Breast epithelium (tissue), 4 donors: Measurements from ENCODE around the gene LLCFC1. TPM values are rescaled to one million over a fixed set of nuclear protein-coding genes. Genes with fewer than 3 reads are reported as not detected.

ENCODE experiments used
- DNase-seq, 2 donors: peaks; one replicate each; pipeline ENCODE4 v3.0.0-alpha.2; 2019; ENCODE audit warnings: low spot score in 2 of 2
- H3K27ac ChIP-seq, 2 donors: fragments of 200-600 bp; sonication (generic) in 1 of 2; one replicate each; pipeline ENCODE4 v1.5.1; 2016 to 2019; ENCODE audit warnings: mild to moderate bottlenecking in 1 of 2
- H3K27me3 ChIP-seq, 2 donors: fragments of 200-600 bp; sonication (generic) in 1 of 2; one replicate each; pipeline versions ENCODE4 v1.5.1 to v1.6.0; 2017 to 2019; ENCODE audit warnings: control low read depth in 1 of 2, mild to moderate bottlenecking in 1 of 2
- H3K36me3 ChIP-seq: fragments of 200-600 bp; one replicate; pipeline ENCODE4 v1.5.1; 2019
- H3K4me1 ChIP-seq, 2 donors: fragments of 200-600 bp; sonication (generic); one replicate each; pipeline ENCODE4 v1.5.1; 2016 to 2019; ENCODE audit warnings: control low read depth in 1 of 2
- H3K4me3 ChIP-seq, 3 donors: fragments of 200-600 bp; sonication (generic); 1 replicate in 2 of 3; 2 replicates in 1 of 3; pipeline ENCODE4 v1.5.1; 2016 to 2019; ENCODE audit warnings: mild to moderate bottlenecking in 3 of 3, moderate library complexity in 2 of 3
- H3K9me3 ChIP-seq, 2 donors: fragments of 200-600 bp; sonication (generic) in 1 of 2; one replicate each; pipeline ENCODE4 v1.5.1; 2016 to 2019; ENCODE audit warnings: control low read depth in 1 of 2
- CTCF ChIP-seq, 3 donors: fragments of 450-650 bp; IDR thresholded peaks; one replicate each; pipeline ENCODE4 v1.5.1; 2016 to 2017; ENCODE audit warnings: antibody characterized with exemption in 3 of 3, mild to moderate bottlenecking in 3 of 3, moderate library complexity in 3 of 3
- POLR2A ChIP-seq: fragments of 450-650 bp; IDR thresholded peaks from one replicate; pipeline ENCODE4 v1.6.1; 2016; ENCODE audit warnings: antibody characterized with exemption, mild to moderate bottlenecking, moderate library complexity
- POLR2AphosphoS5 ChIP-seq, 3 donors: sonication (generic); formaldehyde crosslinking; IDR thresholded peaks; one replicate each; pipeline ENCODE4 v1.6.1; 2017; ENCODE audit warnings: antibody characterized with exemption in 3 of 3
- intact Hi-C: fragments of 100-400 bp; cut with DNase I; formaldehyde crosslinking; loops from one replicate; pipeline ENCODE4 v1.15.1; 2023; ENCODE audit warnings: low total_unique reads
- total RNA-seq, 3 donors: library from RNA; depleted of rRNA; stranded (reverse); fragments of >200 nt; gene quantifications; one replicate each; pipeline ENCODE4 v1.1.0, GENCODE V29; 2016

The LLCFC1 gene
- total RNA-seq, 3 donors from 2014 or later = not detected

DNA sequence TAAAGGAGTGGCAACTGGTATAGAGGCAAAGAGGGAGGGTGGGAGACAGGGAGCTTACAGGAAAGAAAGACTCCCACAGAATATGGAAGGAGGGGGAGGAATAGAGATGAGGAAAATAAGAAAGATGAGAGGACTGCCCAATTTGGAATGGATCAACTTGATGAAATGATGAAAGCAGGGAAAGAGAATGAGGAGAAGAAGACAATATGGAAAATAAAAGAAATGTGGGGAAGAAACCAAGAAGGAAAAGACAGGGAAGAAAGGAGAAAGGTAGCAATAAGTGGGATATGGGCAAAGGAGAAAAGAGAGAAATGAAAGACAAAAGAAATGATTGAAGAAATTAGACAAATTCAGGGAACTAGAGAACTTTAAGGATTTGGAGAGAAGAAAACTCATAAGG lies 19.9 kb downstream of the LLCFC1 start:
- no peak overlapping the region for H3K27ac ChIP-seq
- no peaks in the 10 kb centered on the region for H3K9me3 ChIP-seq
- no peak for DNase-seq
- TF ChIP-seq POLR2A (no peak), CTCF (IDR thresholded peaks at IDR 0.05) (no peak), POLR2AphosphoS5 (IDR thresholded peaks at IDR 0.05) (no peak)
- no peaks in the 10 kb centered on the region for H3K36me3 ChIP-seq
- H3K4me3 ChIP-seq = no peak overlapping the region
- no peaks in the 10 kb centered on the region for H3K27me3 ChIP-seq
- H3K4me1 ChIP-seq = no peaks in the 10 kb centered on the region
- intact Hi-C loops = no loop called here

- Histone ChIP-seq H3K27me3 (no peaks in the 10 kb centered on the region), H3K4me1 (no peaks in the 10 kb centered on the region), H3K27ac (no peak overlapping the region), H3K36me3 (no peaks in the 10 kb centered on the region), H3K9me3 (no peaks in the 10 kb centered on the region), H3K4me3 (no peak overlapping the region)
- DNase-seq = no peak
- TF ChIP-seq POLR2A = no peak
- TF ChIP-seq POLR2AphosphoS5 (IDR thresholded peaks at IDR 0.05) = no peak
- TF ChIP-seq CTCF (IDR thresholded peaks at IDR 0.05) = peak in 1 of 3 donors; percentile 12
- intact Hi-C loops = no loop called here
These were observed 21.8 kb downstream of the LLCFC1 start for GRCh38 chr7:142960955-142961512.

DNA sequence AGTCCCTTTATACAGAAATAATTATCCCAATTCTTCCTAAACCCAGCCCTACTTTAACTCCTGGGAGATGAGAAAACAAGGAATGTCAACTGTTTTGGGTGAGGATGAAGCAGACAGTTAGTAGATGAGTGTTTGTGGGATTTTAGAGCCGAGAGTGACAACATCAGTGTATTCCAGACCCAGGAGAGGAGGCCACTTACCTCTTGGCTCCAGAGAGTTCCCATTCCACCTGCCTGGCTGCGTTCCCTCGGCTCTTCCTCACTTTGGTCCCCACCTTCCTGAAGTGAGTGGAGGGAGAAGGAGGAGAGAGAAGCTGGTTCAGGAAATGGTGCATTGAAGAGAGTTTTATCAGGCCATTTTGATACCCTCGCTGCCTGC lies 22.3 kb downstream of the LLCFC1 start:
- no peak for DNase-seq
- no peak overlapping the region for H3K4me3 ChIP-seq
- no peaks in the 10 kb centered on the region for H3K36me3 ChIP-seq
- intact Hi-C loops = no loop called here
- no peaks in the 10 kb centered on the region for H3K9me3 ChIP-seq
- H3K4me1 ChIP-seq = no peaks in the 10 kb centered on the region
- TF ChIP-seq CTCF (IDR thresholded peaks at IDR 0.05) (no peak), POLR2AphosphoS5 (IDR thresholded peaks at IDR 0.05) (no peak), POLR2A (no peak)
- H3K27me3 ChIP-seq = no peaks in the 10 kb centered on the region
- H3K27ac ChIP-seq = no peak overlapping the region

GRCh38 chr7:142961973-142962926 lies 23.0 kb downstream of the LLCFC1 start, which contains the start of gene KEL:
Gene KEL (minus strand): TSS chr7:142962363. CDS start chr7:142962206, 157 bp downstream.
- intact Hi-C loops = no loop called here
- H3K36me3 ChIP-seq = no peaks in the 10 kb centered on the region
- TF ChIP-seq POLR2A (no peak), POLR2AphosphoS5 (IDR thresholded peaks at IDR 0.05) (no peak), CTCF (IDR thresholded peaks at IDR 0.05) (no peak)

GRCh38 chr7:142962991-142963390 lies 23.7 kb downstream of the LLCFC1 start:
- no peak for DNase-seq
- no peaks in the 10 kb centered on the region for H3K4me1 ChIP-seq
- H3K27ac ChIP-seq = no peak overlapping the region
- H3K9me3 ChIP-seq = no peaks in the 10 kb centered on the region
- no peaks in the 10 kb centered on the region for H3K36me3 ChIP-seq
- no peak for TF ChIP-seq CTCF (IDR thresholded peaks at IDR 0.05)
- no peak for TF ChIP-seq POLR2A
- no peak for TF ChIP-seq POLR2AphosphoS5 (IDR thresholded peaks at IDR 0.05)
- intact Hi-C loops = no loop called here
- peaks cover 0 to 4% of the 10 kb centered on the region in 2 donors for H3K27me3 ChIP-seq
- no peak overlapping the region for H3K4me3 ChIP-seq

More at GRCh38 chr7:142961973-142962926, 23.0 kb downstream of the LLCFC1 start, which contains the start of gene KEL:
- no peak within 1 kb of the TSS for H3K27ac ChIP-seq
- no peaks in the 10 kb centered on the region for H3K4me1 ChIP-seq
- no peaks in the 10 kb centered on the region for H3K27me3 ChIP-seq
- no peak within 1 kb of the TSS for H3K4me3 ChIP-seq
- no peak for DNase-seq
- no peaks in the 10 kb centered on the region for H3K9me3 ChIP-seq
